Keratinocyte (primary cell): ENCODE data around the gene HIVEP2. TPM values are rescaled to one million over a fixed set of nuclear protein-coding genes. Genes with fewer than 3 reads are reported as not detected.

Experiments used
- DNase-seq: peaks from one replicate; pipeline ENCODE4 v3.0.0-alpha.2; 2011; ENCODE audit warnings: low read depth, missing footprints, low spot score
- FAIRE-seq: peaks from 2 replicates; lab custom pipeline; 2011; peaks lifted over from hg19 to GRCh38; lab: Jason Lieb, UNC
- H2AFZ ChIP-seq: 2 replicates; pipeline ENCODE4 v1.6.0; 2012; ENCODE audit warnings: low read length, control low read depth, inconsistent platforms; ENCODE audit not compliant: control insufficient read depth
- H3K27ac ChIP-seq: 2 replicates; pipeline ENCODE4 v1.5.1; 2011; ENCODE audit warnings: low read length; ENCODE audit not compliant: control insufficient read depth, insufficient read depth
- H3K27me3 ChIP-seq: 3 replicates; pipeline ENCODE4 v1.6.0; 2011; ENCODE audit warnings: low read length; ENCODE audit not compliant: control insufficient read depth, insufficient read depth; ENCODE audit errors: extremely low read depth
- H3K36me3 ChIP-seq, 2 experiments: 2 replicates in 1 of 2; 3 replicates in 1 of 2; pipeline ENCODE4 v1.5.1; 2011; ENCODE audit warnings: low read length in 2 of 2, mild to moderate bottlenecking in 1 of 2; ENCODE audit not compliant: control insufficient read depth in 2 of 2, insufficient read depth in 2 of 2; ENCODE audit errors: extremely low read depth in 1 of 2
- H3K4me1 ChIP-seq: 3 replicates; pipeline ENCODE4 v1.5.1; 2011; ENCODE audit warnings: low read length; ENCODE audit not compliant: control insufficient read depth, insufficient read depth; ENCODE audit errors: extremely low read depth
- H3K4me2 ChIP-seq: 3 replicates; pipeline ENCODE4 v1.6.0; 2011; ENCODE audit warnings: low read depth, low read length; ENCODE audit not compliant: control insufficient read depth, insufficient read depth; ENCODE audit errors: extremely low read depth
- H3K4me3 ChIP-seq, 3 experiments: fragments of 200-600 bp in 1 of 3; sonication (generic) in 1 of 3; 2 replicates in 2 of 3; 3 replicates in 1 of 3; pipeline ENCODE4 v1.5.1; 2011 to 2016; ENCODE audit warnings: low read length in 3 of 3, mild to moderate bottlenecking in 3 of 3, control low read depth in 2 of 3, inconsistent platforms in 1 of 3, low read depth in 1 of 3, mixed read lengths in 1 of 3, mixed run types in 1 of 3, moderate library complexity in 1 of 3; ENCODE audit not compliant: control insufficient read depth in 2 of 3, insufficient read depth in 2 of 3; ENCODE audit errors: extremely low read depth in 1 of 3
- H3K79me2 ChIP-seq: 2 replicates; pipeline ENCODE4 v1.6.0; 2012; ENCODE audit warnings: low read length; ENCODE audit not compliant: control insufficient read depth, insufficient read depth
- H3K9ac ChIP-seq: 3 replicates; pipeline ENCODE4 v1.6.0; 2011; ENCODE audit warnings: low read length; ENCODE audit not compliant: control insufficient read depth, insufficient read depth; ENCODE audit errors: extremely low read depth
- H3K9me1 ChIP-seq: 3 replicates; pipeline ENCODE4 v1.6.0; 2011; ENCODE audit warnings: low read length; ENCODE audit not compliant: control insufficient read depth, insufficient read depth; ENCODE audit errors: extremely low read depth
- H3K9me3 ChIP-seq: 2 replicates; pipeline ENCODE4 v1.5.1; 2012; ENCODE audit warnings: low read depth, low read length; ENCODE audit not compliant: control insufficient read depth
- H4K20me1 ChIP-seq: 3 replicates; pipeline ENCODE4 v1.6.0; 2011; ENCODE audit warnings: low read length; ENCODE audit not compliant: control insufficient read depth, insufficient read depth; ENCODE audit errors: extremely low read depth
- EZH2 ChIP-seq: IDR thresholded peaks from one replicate; pipeline ENCODE4 v1.6.1; 2012; ENCODE audit warnings: inconsistent platforms, mild to moderate bottlenecking, low read length, moderate library complexity
- dilution Hi-C: fragments of 300-500 bp; cut with MboI; formaldehyde crosslinking; loops from one replicate; pipeline ENCODE4 v1.7.0; 2020; ENCODE audit warnings: low sequenced_read_pairs; ENCODE audit not compliant: extremely low pct_ligation_motif_present
- polyA plus RNA-seq, 5 experiments: library from polyadenylated mRNA; depleted of rRNA in 3 of 5; stranded (reverse) in 3 of 5; stranded (forward) in 1 of 5; unstranded in 1 of 5; fragments of >200 nt; gene quantifications; 1 replicate in 1 of 5; 2 replicates in 3 of 5; 3 replicates in 1 of 5; pipeline versions ENCODE4 v1.2.1 to v1.2.3, GENCODE V29; 2011 to 2012; ENCODE audit warnings: missing spikeins in 2 of 5, low read depth in 1 of 5, low replicate concordance in 1 of 5
- TF ChIP-seq, protein P1 (sequence below), 3 experiments: IDR thresholded peaks in 1 of 3; conservative IDR thresholded peaks in 1 of 3; optimal IDR thresholded peaks in 1 of 3; 2 replicates in 2 of 3; 3 replicates in 1 of 3; pipeline versions ENCODE3 to v1.5.1; 2011; ENCODE audit warnings: low read length in 3 of 3, mild to moderate bottlenecking in 3 of 3, moderate library complexity in 2 of 3, control low read depth in 1 of 3, inconsistent platforms in 1 of 3; ENCODE audit not compliant: insufficient read depth in 2 of 3; ENCODE audit errors: extremely low read depth in 1 of 3

HIVEP2 gene
- polyA plus RNA-seq, 1 donor (not counting 4 experiments of a cell fraction or from before 2014, with no cell fraction given): 8.9 TPM

GRCh38 chr6:142716097-142716496, 228.9 kb downstream of the HIVEP2 start:
- Histone ChIP-seq H3K4me2 (no peak overlapping the region), H3K79me2 (no peaks in the 10 kb centered on the region), H2AFZ (no peak overlapping the region), H3K4me3 (no peak overlapping the region), H3K9me1 (no peaks in the 10 kb centered on the region), H3K27me3 (peaks cover 3% of the 10 kb centered on the region), H4K20me1 (no peaks in the 10 kb centered on the region), H3K27ac (no peak overlapping the region), H3K4me1 (no peaks in the 10 kb centered on the region), H3K9me3 (no peaks in the 10 kb centered on the region), H3K9ac (no peak overlapping the region), H3K36me3 (no peaks in the 10 kb centered on the region)
- DNase-seq: no peak
- dilution Hi-C loops: no loop called here
- TF ChIP-seq EZH2: no peak
- TF ChIP-seq, protein P1, sequence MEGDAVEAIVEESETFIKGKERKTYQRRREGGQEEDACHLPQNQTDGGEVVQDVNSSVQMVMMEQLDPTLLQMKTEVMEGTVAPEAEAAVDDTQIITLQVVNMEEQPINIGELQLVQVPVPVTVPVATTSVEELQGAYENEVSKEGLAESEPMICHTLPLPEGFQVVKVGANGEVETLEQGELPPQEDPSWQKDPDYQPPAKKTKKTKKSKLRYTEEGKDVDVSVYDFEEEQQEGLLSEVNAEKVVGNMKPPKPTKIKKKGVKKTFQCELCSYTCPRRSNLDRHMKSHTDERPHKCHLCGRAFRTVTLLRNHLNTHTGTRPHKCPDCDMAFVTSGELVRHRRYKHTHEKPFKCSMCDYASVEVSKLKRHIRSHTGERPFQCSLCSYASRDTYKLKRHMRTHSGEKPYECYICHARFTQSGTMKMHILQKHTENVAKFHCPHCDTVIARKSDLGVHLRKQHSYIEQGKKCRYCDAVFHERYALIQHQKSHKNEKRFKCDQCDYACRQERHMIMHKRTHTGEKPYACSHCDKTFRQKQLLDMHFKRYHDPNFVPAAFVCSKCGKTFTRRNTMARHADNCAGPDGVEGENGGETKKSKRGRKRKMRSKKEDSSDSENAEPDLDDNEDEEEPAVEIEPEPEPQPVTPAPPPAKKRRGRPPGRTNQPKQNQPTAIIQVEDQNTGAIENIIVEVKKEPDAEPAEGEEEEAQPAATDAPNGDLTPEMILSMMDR (optimal IDR thresholded peaks at IDR 0.05 in 1 of 3, IDR thresholded peaks at IDR 0.05 in 1 of 3, conservative IDR thresholded peaks at IDR 0.05 in 1 of 3; ENCODE audit: extremely low read depth in 1 of 3, insufficient read depth in 2 of 3, low read length in 3 of 3): no peak
- no peak for FAIRE-seq

DNA sequence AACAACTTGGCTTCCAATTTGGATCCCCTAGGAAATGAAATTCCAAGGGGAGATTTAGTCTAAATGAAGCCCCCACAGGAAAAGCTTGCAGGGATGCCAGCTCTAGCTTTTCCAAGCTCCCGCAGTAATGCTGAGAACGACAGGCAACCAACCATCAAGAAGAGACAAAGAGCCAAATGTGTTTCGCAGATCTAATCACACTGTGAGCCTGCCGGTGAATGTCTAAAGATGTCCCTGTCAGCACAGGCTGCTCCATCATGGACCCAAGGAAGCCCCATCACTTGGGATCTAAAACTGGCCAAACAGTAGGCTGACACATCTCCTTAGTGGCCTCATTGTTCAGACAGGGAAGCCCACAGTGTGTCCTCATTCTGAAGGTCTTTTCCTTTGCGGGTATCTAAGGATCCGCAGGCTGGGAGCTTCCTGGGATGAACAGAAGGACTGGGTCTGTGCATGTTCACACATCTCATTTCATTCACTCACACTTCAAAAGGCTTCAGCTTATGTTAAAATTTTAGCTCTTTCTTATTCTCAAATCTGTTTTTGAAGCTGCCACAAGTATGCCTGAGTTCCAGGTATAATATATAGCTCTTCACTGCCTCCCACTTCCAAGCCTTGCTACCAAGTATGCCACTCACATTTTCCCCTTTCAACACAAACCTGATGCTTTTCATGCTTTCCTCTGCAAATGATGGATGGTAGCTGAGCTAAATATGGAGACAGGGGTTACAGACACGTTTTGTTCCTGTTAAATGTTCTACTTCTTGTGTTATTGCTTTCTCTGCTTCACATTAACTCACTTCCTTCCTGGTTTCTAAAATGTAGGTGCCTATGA, 229.8 kb downstream of the HIVEP2 start:
- Histone ChIP-seq H4K20me1 (no peaks in the 10 kb centered on the region), H3K9ac (no peak overlapping the region), H2AFZ (no peak overlapping the region), H3K4me1 (no peaks in the 10 kb centered on the region), H3K79me2 (no peaks in the 10 kb centered on the region), H3K4me2 (no peak overlapping the region), H3K27me3 (peaks cover 3% of the 10 kb centered on the region), H3K9me1 (no peaks in the 10 kb centered on the region), H3K4me3 (no peak overlapping the region), H3K9me3 (no peaks in the 10 kb centered on the region), H3K27ac (no peak overlapping the region), H3K36me3 (no peaks in the 10 kb centered on the region)
- no peak for TF ChIP-seq EZH2
- TF ChIP-seq, protein P1 (optimal IDR thresholded peaks at IDR 0.05 in 1 of 3, IDR thresholded peaks at IDR 0.05 in 1 of 3, conservative IDR thresholded peaks at IDR 0.05 in 1 of 3; ENCODE audit: extremely low read depth in 1 of 3, insufficient read depth in 2 of 3, low read length in 3 of 3): no peak
- FAIRE-seq (no peak), DNase-seq (no peak)
- dilution Hi-C loops: no loop called here
